Muscle of leg (tissue), 11 donors: Measurements from ENCODE around the gene BBS1. TPM values are rescaled to one million over a fixed set of nuclear protein-coding genes. Genes with fewer than 3 reads are reported as not detected.
"Not testable (repeated sequence)": the region's sequence is repeated elsewhere in the genome, so short reads cannot be mapped to it uniquely, and the experiment has no call there.

Experiments
- DNase-seq: peaks from one replicate; pipeline ENCODE4 v3.0.0; 2013
- H3K27ac ChIP-seq: one replicate; pipeline ENCODE4 v1.5.1; 2013; ENCODE audit warnings: mild to moderate bottlenecking, low read length, control low read depth
- H3K27me3 ChIP-seq: one replicate; pipeline ENCODE4 v1.6.1; 2013; ENCODE audit warnings: low read length; ENCODE audit not compliant: control insufficient read depth, insufficient read depth
- H3K36me3 ChIP-seq: one replicate; pipeline ENCODE4 v1.6.1; 2013; ENCODE audit warnings: low read length; ENCODE audit not compliant: control insufficient read depth, insufficient read depth
- H3K4me1 ChIP-seq: one replicate; pipeline ENCODE4 v1.6.1; 2013; ENCODE audit warnings: low read length; ENCODE audit not compliant: control insufficient read depth, insufficient read depth
- H3K4me3 ChIP-seq: one replicate; pipeline ENCODE4 v1.5.1; 2013; ENCODE audit warnings: low read length, control low read depth
- H3K9me3 ChIP-seq: replicated peaks from 2 replicates; pipeline ENCODE4 v1.6.1; 2013; ENCODE audit warnings: low read depth, low read length; ENCODE audit not compliant: control insufficient read depth
- WGBS: methylation state at CpG from one replicate; pipeline ENCODE4 v1.1.5; 2013; ENCODE audit warnings: missing lambda C conversion rate; ENCODE audit not compliant: insufficient coverage; 5-methylcytosine and 5-hydroxymethylcytosine counted together
- polyA plus RNA-seq, 8 donors: library from polyadenylated mRNA; unstranded; fragments of 120-200 nt; gene quantifications; one replicate each; pipeline versions ENCODE4 v1.2.1 to v1.2.3, GENCODE V29; 2013; ENCODE audit warnings: inconsistent platforms in 1 of 8, low replicate concordance in 1 of 8; ENCODE audit not compliant: insufficient read length in 8 of 8, insufficient read depth in 1 of 8
- total RNA-seq: library from RNA; stranded (reverse); fragments of 120-200 nt; gene quantifications from one replicate; pipeline ENCODE4 v1.2.4, GENCODE V29; 2013

The BBS1 gene
- total and polyA plus RNA-seq, 9 donors: 13.2 to 22.6 (median 18.2) TPM

- H3K9me3 ChIP-seq: no peaks in the 10 kb centered on the region
- H3K27ac ChIP-seq: no peak overlapping the region
- peaks cover 68% of the 10 kb centered on the region for H3K36me3 ChIP-seq
- 89% methylated on average over 11 of the region's 11 CpGs for WGBS
- H3K4me1 ChIP-seq: no peaks in the 10 kb centered on the region
- H3K4me3 ChIP-seq: no peak overlapping the region
- H3K27me3 ChIP-seq: no peaks in the 10 kb centered on the region
- DNase-seq: no peak
Observed at GRCh38 chr11:66523611-66524010, 13.2 kb downstream of the BBS1 start.

GRCh38 chr11:66524304-66525040 is 14.0 kb downstream of the BBS1 start:
- DNase-seq: no peak
- Histone ChIP-seq H3K9me3 (no peaks in the 10 kb centered on the region), H3K27ac (no peak overlapping the region), H3K36me3 (peaks cover 61% of the 10 kb centered on the region), H3K4me3 (no peak overlapping the region), H3K4me1 (no peaks in the 10 kb centered on the region), H3K27me3 (no peaks in the 10 kb centered on the region)
- 95% methylated on average over 2 of the region's 10 CpGs for WGBS

GRCh38 chr11:66529069-66529468 is 18.6 kb downstream of the BBS1 start:
- Histone ChIP-seq H3K27ac (no peak overlapping the region), H3K4me1 (no peaks in the 10 kb centered on the region), H3K9me3 (no peaks in the 10 kb centered on the region), H3K4me3 (no peak overlapping the region), H3K36me3 (peaks cover 57% of the 10 kb centered on the region), H3K27me3 (no peaks in the 10 kb centered on the region)
- WGBS: 73% methylated on average over 10 of the region's 10 CpGs
- DNase-seq: no peak

GRCh38 chr11:66529655-66530054 is 19.2 kb downstream of the BBS1 start:
- DNase-seq: no peak
- no peaks in the 10 kb centered on the region for H3K9me3 ChIP-seq
- no peaks in the 10 kb centered on the region for H3K27me3 ChIP-seq
- 85% methylated on average over 11 of the region's 13 CpGs for WGBS
- peaks cover 54% of the 10 kb centered on the region for H3K36me3 ChIP-seq
- H3K4me1 ChIP-seq: no peaks in the 10 kb centered on the region
- no peak overlapping the region for H3K27ac ChIP-seq
- no peak overlapping the region for H3K4me3 ChIP-seq

GRCh38 chr11:66530927-66531709 is 20.7 kb downstream of the BBS1 start:
- Histone ChIP-seq H3K36me3 (peaks cover 51% of the 10 kb centered on the region), H3K9me3 (no peaks in the 10 kb centered on the region), H3K27ac (no peak overlapping the region), H3K4me1 (no peaks in the 10 kb centered on the region), H3K4me3 (no peak overlapping the region), H3K27me3 (no peaks in the 10 kb centered on the region)
- no peak for DNase-seq
- no CpG with 5 or more reads among the region's 10 CpGs for WGBS

DNA sequence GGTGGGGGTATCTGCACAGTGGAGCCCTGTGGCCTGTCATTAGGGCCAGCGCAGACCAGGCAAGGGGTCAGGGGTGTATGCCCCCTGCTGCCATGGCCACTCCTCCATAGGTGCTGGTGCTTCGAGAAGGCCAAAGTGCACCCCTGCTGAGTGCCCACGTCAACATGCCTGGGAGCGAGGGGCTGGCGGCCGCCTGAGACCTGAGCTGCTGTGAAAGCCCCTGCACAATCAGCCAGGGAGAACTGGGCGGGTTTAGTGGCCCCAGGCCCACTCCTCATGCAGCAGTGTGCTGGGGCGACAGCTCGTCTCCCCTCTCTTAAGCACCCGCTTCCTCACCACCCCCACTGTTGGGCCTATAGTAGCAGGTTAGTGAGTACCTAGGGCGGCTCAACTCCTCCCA is 21.4 kb downstream of the BBS1 start:
- H3K4me3 ChIP-seq: no peak overlapping the region
- H3K27ac ChIP-seq: no peak overlapping the region
- no peaks in the 10 kb centered on the region for H3K9me3 ChIP-seq
- WGBS: 94% methylated on average over 9 of the region's 11 CpGs
- no peaks in the 10 kb centered on the region for H3K27me3 ChIP-seq
- DNase-seq: no peak
- no peaks in the 10 kb centered on the region for H3K4me1 ChIP-seq
- H3K36me3 ChIP-seq: peaks cover 47% of the 10 kb centered on the region

DNA sequence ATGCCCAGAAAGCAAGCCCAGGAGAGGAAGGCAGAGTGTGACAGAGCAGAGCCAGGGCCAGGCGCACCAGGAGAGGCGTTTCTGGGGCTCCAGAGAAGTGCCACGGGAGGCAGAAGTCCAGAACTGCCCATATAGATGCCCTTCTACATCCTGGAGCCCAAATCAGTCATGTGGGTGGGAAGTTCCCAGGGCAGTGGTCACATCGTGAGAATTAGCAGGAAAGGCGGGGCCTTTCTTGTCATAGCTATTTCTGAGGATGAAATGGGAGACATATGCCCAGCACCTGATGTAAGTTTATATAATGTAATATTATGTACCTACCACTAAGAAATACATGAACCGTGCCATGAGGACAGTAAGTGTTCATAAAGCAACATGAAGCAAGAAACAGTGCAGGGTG is 22.3 kb downstream of the BBS1 start:
- Histone ChIP-seq H3K4me3 (no peak overlapping the region), H3K27me3 (no peaks in the 10 kb centered on the region), H3K36me3 (peaks cover 42% of the 10 kb centered on the region), H3K27ac (no peak overlapping the region), H3K9me3 (no peaks in the 10 kb centered on the region), H3K4me1 (no peaks in the 10 kb centered on the region)
- no peak for DNase-seq
- WGBS: no CpG with 5 or more reads among the region's 6 CpGs

DNA sequence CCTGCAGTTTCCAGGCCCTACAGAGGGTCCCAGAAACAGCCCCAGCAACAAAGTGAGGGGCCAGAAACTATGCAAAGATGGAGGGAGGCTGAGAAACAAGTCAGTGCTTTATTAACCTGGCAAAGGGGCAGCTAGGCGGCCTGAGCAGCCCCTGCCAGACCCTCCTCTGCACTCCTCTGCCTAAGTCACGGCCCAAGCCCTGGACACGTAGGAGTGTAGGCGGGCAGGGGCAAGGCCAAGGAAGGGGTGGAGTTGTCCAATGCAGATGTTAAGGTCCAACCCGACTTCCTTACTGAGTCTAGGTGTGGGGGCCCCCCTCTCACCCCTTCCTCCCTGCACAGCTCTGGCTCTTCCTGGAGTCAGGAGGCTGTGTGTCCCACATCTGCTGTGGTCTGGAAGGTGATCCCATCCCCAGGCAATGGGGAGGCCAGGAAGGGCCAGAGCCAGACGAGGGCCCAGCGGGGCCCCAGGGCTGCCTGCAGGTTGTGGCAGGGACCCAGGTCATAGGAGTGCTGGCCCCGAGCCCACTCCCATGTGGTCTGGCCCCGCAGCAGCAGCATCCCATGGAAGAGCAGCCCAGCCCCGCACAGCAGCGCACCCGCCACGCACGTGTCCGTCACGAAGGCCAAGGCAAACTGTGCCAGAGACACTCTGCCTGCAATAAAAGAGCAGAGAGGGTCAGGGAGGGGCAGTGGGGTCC is 28.9 kb downstream of the BBS1 start:
- Histone ChIP-seq H3K4me3 (no peak overlapping the region), H3K27me3 (no peaks in the 10 kb centered on the region), H3K27ac (no peak overlapping the region), H3K9me3 (no peaks in the 10 kb centered on the region), H3K36me3 (peaks cover 29% of the 10 kb centered on the region), H3K4me1 (peaks cover 12% of the 10 kb centered on the region)
- WGBS: 32% methylated on average over 11 of the region's 16 CpGs
- DNase-seq: no peak

- H3K27ac ChIP-seq: no peak overlapping the region
- H3K36me3 ChIP-seq: peaks cover 29% of the 10 kb centered on the region
- peaks cover 14% of the 10 kb centered on the region for H3K4me1 ChIP-seq
- H3K27me3 ChIP-seq: no peaks in the 10 kb centered on the region
- no peaks in the 10 kb centered on the region for H3K9me3 ChIP-seq
- WGBS: 89% methylated on average over 9 of the region's 10 CpGs
- H3K4me3 ChIP-seq: no peak overlapping the region
- DNase-seq: no peak
Observed at GRCh38 chr11:66539870-66540213, 29.4 kb downstream of the BBS1 start.

- H3K9me3 ChIP-seq, H3K4me3 ChIP-seq, H3K27me3 ChIP-seq, DNase-seq, H3K27ac ChIP-seq: not testable (repeated sequence)
- H3K36me3 ChIP-seq: peaks cover 29% of the 10 kb centered on the region
- 93% methylated on average over 6 of the region's 8 CpGs for WGBS
- H3K4me1 ChIP-seq: peaks cover 21% of the 10 kb centered on the region
Observed at GRCh38 chr11:66540598-66540997, 30.2 kb downstream of the BBS1 start.
